GM18499 (cell line): ENCODE results near the gene EIF2B5.
"Not testable (repeated sequence)": the region's sequence is repeated elsewhere in the genome, so short reads cannot be mapped to it uniquely, and the experiment has no call there.

Experiments used
- ATAC-seq: cut with Tn5 transposase; IDR thresholded peaks from one replicate; pipeline ENCODE4 v1.9.1; 2021; ENCODE audit warnings: moderate number of reproducible peaks; ENCODE audit not compliant: insufficient read depth, unreplicated experiment

The EIF2B5 gene

DNA sequence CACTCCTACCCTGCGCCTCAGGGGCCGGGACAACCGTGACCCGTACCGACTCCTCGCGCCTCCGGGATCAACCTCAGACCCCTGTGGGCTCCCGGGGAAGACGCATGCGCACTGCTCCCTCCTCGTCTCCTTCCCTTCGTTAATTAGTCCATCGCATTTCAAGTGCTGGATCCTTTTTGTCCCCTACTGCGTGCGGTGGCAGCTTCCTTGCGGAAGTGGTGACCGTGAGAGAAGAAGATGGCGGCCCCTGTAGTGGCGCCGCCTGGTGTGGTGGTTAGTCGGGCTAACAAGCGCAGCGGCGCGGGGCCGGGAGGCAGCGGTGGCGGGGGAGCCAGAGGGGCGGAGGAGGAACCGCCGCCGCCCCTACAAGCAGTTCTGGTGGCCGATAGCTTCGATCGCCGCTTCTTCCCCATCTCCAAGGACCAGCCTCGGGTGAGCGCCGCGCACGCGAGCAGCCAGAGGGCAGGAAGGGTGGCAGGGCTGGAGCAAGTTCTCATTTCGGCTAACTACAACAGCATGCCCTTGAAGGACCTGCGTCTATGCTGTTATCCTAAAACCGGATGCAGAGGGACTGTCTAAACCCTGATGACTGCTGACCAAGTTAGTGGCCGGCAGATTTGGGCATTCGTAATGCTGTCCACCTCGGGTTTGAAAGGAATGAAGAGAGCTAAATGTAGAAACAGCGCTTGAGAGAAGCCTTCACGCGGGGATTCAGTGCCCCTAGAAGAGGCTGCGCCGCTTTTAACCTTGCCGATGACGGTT is at the start of gene EIF2B5:
Gene EIF2B5 (plus strand): TSS at position 210 of the 762 bp plus-strand sequence. CDS start 28 bp downstream, at position 238.
- peak; percentile 47 for ATAC-seq

DNA sequence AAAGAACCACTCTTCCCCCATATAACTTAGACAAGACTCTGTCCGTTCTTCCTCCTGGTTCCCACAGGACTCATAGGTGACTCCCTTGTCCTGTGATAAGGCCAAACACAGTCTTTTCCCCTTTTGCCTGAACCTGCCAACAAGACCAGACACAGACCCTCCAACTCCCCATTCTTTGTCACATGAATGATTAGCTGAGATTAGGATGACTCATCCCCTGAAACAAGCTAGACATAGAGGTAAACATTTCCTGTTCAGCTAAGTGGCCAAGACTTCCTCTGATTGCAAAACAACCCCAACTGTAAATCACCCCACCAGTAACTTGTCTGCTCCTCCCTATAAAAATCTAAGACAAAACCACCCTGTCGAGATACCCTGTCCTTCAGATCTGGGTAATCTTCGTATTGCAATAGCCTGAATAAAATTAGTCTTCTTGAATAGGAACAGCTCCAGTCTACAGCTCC is 49.7 kb upstream of the EIF2B5 start:
- ATAC-seq: no peak

DNA sequence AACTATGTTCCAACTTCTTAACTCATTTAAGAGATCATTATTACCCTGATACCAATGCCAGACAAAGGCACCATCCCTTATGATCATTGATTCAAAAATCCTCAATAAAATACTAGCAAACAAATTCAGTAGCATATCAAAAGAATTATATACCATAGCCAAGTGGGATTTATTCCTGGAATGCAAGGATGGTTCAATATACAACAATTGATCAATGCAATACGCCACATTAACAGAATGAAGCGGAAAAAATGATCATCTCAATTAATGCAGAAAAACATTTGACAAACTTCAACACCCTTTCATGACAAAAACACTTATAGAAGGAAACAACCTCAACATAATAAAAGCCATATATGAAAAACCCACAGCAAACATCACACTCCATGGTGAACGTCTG is 43.0 kb upstream of the EIF2B5 start:
- ATAC-seq: no peak

DNA sequence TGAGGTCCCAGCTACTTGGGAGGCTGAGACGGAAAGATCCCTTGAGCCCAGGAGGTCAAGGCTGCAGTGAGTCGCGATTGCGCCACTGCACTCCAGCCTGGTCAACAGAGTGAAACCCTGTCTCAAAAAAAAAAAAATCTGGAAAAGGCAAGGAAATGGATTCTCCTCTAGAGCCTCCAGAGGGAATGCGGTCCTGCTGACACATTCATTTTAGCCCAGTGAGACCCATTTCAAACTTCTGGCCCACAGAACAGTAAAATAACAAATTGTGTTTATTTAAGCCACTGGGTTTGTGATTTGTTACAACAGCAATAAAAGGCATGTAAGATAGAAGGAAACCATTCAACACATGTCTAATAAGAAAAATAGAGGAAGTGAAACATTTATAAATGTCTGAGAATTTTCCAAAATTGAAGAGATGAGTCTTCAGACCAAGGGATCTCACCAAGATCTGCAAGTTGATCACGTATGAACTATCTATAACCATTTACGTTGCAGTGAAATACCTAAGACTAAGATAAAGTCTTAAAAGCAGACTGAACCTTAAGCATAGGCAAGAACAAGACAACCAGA is 38.3 kb upstream of the EIF2B5 start, which contains the start of gene HTR3E:
Gene HTR3E (plus strand): TSS at position 254 of the 573 bp plus-strand sequence. CDS start 466 bp downstream, outside the sequence.
- ATAC-seq: no peak

DNA sequence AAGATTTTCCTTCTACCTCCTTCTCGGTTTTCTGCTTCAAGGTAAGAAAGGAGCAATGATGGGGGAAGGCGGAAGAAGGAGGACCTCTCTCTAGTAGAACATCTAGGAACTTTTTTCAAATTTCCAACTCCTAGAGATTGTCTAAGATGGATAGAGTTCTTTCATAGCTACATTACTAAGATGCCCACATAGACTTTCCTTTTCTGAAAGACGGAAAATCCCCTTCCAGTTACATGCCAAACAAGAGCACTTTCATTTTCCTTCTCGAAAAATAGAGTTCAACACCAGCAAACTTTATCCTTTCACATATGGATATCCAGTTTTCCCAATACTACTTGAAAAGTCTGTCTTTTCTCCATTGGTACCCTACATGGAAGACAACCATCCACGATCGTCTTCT is 37.6 kb upstream of the EIF2B5 start:
- ATAC-seq: no peak

DNA sequence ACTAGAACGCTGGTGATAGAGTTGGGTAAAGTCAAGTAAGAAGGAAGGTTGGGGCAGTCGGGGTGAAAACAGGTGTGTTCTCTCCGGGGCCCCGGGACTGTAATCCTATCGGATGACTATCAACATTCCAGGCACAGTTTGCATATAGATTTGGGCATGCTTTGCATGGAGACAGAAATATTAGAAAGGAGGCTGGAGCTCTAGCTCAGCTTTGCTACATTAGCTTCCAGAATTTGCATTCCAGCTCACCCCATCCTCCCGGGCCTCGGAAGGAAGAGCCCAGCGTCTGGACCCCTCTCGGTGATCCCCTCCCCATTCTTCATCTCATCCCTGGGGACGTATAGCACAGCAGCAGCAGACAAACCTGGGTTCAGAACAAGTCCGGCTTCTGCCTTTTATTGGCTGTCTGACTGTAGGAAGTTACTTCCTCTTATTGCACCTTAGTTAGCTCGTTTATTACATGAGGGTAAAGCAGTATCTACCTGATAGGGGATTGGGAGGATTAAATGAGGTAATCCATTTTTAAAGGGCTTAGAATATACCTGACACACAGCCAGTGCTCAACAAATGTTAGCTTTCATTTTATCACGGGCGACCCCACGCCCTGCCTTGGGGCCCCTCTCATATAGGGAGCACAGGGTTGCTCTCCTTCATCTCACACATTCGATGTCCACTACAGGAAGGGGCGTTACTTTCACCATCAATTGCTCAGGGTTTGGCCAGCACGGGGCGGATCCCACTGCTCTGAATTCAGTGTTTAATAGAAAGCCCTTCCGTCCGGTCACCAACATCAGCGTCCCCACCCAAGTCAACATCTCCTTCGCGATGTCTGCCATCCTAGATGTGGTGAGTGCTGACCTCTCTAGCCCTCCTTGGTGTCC is 35.1 kb upstream of the EIF2B5 start:
- ATAC-seq: no peak

DNA sequence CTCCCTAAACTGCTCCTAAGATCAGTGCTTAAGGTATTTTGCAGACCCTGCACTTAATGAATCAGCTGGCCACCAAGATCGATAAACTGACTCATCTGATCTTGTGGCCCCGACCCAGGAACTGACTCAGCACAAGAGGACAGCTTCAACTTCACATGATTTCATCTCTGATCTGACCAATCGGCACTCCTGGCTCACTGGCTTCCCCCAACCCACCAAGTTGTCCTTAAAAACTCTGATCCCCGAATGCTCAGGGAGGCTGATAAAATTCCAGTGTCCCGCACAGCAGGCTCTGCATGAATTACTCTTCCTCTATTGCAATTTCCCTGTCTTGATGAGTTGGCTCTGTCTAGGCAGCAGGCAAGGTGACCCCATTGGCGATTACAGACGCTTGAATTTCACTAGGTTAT is 24.8 kb upstream of the EIF2B5 start:
- ATAC-seq: no peak

DNA sequence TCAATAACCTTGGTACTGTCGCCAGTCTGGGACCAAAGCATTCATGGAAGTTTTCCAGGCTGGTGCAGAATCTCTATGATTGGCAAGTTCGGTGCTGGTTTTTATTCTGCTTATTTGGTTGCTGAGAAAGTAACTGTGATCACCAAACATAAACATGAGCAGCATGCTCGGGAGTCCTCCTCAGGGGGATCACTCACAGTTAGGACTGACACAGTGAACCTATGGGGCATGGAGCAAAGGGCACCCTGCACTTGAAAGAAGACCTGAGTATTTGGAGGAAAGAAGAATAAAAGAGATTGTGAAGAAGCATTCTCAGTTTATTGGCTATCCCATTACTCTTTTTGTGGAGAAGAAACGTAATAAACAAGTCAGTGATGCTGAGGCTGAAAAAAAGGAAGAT is 19.1 kb upstream of the EIF2B5 start:
- no peak for ATAC-seq

DNA sequence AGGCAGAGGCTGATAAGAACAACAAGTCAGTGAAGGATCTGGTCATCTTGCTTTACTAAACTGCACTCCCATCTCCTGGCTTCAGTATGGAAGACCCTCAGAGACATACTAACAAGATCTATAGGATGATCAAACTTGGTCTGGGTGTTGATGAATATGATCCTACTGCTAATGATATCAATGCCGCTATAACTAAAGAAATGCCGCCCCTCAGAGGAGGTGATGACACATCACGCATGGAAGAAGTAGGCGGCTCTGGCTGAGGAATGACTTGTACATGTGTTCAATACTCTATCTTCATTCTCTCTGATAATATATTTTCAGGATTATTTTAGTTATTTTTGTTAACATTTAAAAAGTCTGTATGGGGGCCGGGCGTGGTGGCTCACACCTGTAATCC is 17.5 kb upstream of the EIF2B5 start:
- ATAC-seq: no peak

DNA sequence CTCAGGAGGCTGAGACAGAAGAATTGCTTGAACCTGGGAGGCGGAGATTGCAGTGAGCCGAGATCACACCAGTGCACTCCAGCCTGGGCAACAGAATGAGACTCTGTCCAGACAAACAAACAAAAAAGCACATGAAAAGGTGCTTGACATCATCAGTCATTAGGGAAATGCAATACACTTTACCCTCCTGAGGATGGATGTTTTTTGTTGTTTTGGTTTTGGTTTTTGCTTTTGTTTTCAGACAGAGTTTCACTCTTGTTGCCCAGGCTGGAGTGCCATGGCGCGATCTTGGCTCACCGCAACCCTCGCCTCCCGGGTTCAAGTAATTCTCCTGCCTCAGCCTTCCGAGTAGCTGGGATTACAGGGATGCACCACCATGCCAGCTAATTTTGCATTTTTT is 14.1 kb upstream of the EIF2B5 start:
- ATAC-seq: not testable (repeated sequence)

DNA sequence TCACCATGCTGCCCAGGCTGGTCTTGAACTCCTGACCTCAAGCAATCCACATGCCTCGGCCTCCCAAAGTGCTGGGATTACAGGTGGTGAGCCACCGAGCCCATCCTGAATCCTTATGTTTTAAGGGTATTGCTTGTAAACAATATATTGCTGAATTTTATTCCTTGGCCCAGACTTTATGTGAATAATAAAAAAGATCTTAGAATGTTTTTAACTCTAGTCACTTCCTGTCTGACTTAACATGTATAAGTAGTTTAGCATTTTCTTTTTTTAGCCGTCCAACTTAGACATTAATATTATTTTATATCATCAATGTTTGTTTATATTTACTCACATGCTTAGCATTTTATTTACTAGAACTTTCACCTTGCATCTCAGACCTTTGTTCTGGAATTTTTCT is 9.2 kb upstream of the EIF2B5 start:
- no peak for ATAC-seq

DNA sequence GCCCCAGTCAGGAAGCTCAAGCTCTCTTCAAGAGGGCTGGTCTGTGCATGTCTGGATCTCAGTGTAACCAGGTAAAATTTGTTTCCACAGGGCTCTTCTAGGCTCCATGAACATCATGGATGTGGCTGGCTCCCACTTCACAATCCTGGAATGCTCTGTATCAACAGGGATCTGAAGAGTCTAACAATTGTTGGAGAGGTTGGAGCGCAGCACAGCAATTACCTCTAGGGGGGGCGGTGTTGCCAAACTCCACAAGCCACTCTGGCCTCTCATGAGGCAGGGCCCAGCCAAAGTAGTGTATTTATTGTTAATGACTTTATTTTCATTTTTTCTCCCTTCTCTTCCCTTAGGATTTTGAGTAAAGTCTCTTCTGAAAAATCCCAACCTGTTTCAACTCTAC is 6.1 kb upstream of the EIF2B5 start:
- ATAC-seq: no peak

DNA sequence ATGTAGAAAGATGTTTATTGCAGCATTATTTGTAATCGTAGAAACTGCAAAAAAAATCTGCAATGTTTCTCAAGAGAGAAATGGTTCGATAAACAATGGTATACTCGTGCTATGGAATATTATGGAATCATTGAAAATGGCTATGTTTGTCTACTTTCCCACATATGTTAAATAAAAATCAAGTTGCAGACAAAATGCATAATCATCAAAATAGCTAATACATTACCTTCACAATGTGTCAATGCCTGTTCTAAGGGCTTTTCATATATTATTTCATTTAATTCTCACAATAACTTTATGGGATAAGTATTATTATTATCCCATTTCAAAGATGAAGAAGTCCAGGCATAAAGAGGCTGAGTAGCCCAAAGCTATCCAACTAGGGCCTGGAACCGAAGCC is 2.2 kb upstream of the EIF2B5 start:
- ATAC-seq: no peak

DNA sequence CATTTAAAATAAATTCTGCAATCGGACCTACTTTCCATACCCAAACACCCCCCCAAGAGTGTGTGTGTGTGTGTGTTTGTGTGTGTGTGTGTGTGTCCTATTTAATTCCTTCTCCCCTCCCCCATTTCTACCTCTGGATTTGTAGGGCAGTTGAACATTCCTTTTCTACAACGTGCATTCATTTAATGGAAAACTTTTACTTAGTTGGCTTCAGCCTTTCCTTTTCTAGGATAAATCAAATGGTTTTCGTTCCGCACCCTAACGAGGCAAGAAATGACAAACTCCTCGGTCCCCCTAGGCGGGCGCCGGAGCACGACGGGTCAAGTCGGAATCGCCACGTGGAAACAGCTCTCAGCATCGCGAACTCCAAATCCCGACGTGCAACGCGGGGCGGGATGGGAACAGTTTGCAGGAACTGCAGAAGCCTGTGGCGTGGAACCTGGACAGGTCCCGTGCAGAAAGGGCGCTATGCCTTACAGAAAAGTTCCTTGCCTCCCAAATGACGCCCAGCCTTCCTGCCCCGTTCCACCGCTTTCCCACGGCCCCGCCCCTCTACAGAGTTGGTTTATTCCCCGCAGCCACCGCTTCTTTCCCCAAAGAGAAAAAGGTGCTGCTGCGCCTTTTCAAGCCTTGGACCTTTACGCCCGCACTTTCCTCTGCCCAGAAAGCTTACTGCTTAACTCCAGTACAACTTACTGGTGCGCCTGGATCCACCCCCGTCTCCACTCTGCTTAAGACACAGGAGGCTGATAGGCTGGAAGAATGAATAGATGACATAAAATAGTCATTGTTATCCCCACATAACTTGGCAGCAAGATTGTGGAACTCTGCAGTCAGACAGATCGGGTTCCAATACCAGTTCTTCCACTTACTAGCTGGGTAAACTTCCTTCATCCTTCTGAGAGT is 1.1 kb upstream of the EIF2B5 start:
- no peak for ATAC-seq

DNA sequence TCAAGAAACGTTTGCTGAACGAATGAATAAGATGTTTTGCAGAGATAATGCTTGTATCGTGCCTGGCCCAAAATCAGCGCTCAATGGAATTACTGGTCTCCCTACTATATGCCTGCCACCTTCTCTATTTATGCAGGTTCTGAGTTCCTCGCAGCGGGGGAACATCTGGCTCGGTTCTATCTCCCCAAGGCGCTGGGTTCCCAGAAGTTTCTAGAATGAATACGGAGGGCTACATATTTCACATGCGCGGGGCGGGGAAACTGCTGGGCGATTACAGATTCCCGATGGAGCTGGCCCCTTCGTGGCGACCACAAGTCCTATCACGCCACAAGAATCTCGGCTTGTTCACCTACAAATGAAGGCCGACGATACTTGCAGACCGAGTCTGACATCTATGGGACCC is 411 bp upstream of the EIF2B5 start:
- peak; percentile 4 for ATAC-seq

DNA sequence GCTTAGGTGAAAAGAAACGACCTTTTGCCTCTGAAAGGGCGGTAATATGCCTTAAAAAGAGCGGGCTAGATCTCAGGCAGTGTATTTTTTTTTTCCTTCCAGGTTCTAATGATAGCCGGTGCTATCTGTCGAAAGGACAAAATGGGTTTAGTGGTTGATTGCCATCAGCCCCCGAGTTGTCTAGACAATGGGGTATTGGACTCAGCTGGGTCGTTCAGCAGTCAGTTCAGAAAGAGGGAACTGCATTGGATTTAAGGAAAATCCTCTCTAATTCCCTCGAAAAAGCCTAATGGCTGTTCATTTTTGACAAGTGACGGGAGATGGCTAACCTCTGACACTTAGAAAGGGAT is 728 bp downstream of the EIF2B5 start:
- peak; percentile 8 for ATAC-seq

DNA sequence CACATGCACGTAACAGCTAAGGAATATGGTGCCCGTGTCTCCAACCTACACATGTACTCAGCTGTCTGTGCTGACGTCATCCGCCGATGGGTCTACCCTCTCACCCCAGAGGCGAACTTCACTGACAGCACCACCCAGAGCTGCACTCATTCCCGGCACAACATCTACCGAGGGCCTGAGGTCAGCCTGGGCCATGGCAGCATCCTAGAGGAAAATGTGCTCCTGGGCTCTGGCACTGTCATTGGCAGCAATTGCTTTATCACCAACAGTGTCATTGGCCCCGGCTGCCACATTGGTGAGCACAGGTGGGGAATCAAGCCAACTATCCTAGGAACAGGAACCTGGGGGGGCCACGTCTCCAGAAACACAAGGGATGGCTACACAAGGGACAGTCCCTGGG is 5.3 kb downstream of the EIF2B5 start:
- ATAC-seq: no peak

DNA sequence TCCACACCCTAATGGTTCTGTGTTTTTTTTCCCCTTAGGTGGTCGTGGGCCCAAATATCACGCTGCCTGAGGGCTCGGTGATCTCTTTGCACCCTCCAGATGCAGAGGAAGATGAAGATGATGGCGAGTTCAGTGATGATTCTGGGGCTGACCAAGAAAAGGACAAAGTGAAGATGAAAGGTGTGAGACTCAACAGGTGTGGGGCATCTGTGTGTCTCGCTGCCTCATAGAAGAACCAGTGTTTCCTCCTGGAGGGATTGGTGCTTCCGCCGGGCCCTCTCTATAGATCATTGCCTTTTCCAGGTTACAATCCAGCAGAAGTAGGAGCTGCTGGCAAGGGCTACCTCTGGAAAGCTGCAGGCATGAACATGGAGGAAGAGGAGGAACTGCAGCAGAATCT is 7.0 kb downstream of the EIF2B5 start:
- ATAC-seq: no peak

DNA sequence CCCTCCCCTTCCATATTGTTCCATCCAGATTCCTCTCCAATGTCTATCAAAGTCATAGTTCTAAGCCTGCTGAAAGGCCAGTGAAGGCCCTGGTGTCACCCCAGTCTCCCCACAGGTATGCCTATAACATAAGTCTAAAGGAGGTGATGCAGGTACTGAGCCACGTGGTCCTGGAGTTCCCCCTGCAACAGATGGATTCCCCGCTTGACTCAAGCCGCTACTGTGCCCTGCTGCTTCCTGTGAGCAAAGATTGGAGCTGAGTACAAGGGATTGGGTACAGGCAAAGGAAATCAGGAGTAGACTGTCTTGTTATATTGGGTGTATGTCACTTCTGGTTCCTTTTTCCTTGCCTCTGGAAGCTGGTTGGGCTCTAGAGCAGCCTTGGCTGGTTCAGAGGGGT is 8.2 kb downstream of the EIF2B5 start:
- ATAC-seq: no peak

DNA sequence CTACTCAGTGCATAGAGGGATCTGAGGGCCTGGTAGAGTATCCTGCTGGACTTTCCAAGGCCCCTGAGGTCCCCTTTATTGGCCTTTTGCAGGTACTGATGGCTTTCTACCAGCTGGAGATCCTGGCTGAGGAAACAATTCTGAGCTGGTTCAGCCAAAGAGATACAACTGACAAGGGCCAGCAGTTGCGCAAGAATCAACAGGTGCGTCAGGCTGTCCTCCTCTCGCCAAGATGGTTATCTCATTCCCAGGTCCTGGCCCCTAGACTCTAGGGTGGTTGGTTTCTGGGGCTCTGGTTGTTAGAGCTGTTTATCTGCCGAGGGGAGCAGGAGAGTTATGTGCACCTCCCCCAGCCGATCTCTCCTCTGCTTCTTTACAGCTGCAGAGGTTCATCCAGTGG is 9.3 kb downstream of the EIF2B5 start:
- no peak for ATAC-seq
